Keratinocyte (primary cell): ENCODE data around the gene SLC1A3. TPM values are rescaled to one million over a fixed set of nuclear protein-coding genes. Genes with fewer than 3 reads are reported as not detected.
A peak's percentile ranks its signal among the peaks of the same experiment; 100 is the strongest.

ENCODE experiments used
- DNase-seq: peaks from one replicate; pipeline ENCODE4 v3.0.0-alpha.2; 2011; ENCODE audit warnings: low read depth, missing footprints, low spot score
- FAIRE-seq: peaks from 2 replicates; lab custom pipeline; 2011; peaks lifted over from hg19 to GRCh38; lab: Jason Lieb, UNC
- H2AFZ ChIP-seq: 2 replicates; pipeline ENCODE4 v1.6.0; 2012; ENCODE audit warnings: low read length, control low read depth, inconsistent platforms; ENCODE audit not compliant: control insufficient read depth
- H3K27ac ChIP-seq: 2 replicates; pipeline ENCODE4 v1.5.1; 2011; ENCODE audit warnings: low read length; ENCODE audit not compliant: control insufficient read depth, insufficient read depth
- H3K27me3 ChIP-seq: 3 replicates; pipeline ENCODE4 v1.6.0; 2011; ENCODE audit warnings: low read length; ENCODE audit not compliant: control insufficient read depth, insufficient read depth; ENCODE audit errors: extremely low read depth
- H3K36me3 ChIP-seq, 2 experiments: 2 replicates in 1 of 2; 3 replicates in 1 of 2; pipeline ENCODE4 v1.5.1; 2011; ENCODE audit warnings: low read length in 2 of 2, mild to moderate bottlenecking in 1 of 2; ENCODE audit not compliant: control insufficient read depth in 2 of 2, insufficient read depth in 2 of 2; ENCODE audit errors: extremely low read depth in 1 of 2
- H3K4me1 ChIP-seq: 3 replicates; pipeline ENCODE4 v1.5.1; 2011; ENCODE audit warnings: low read length; ENCODE audit not compliant: control insufficient read depth, insufficient read depth; ENCODE audit errors: extremely low read depth
- H3K4me2 ChIP-seq: 3 replicates; pipeline ENCODE4 v1.6.0; 2011; ENCODE audit warnings: low read depth, low read length; ENCODE audit not compliant: control insufficient read depth, insufficient read depth; ENCODE audit errors: extremely low read depth
- H3K4me3 ChIP-seq, 3 experiments: fragments of 200-600 bp in 1 of 3; sonication (generic) in 1 of 3; 2 replicates in 2 of 3; 3 replicates in 1 of 3; pipeline ENCODE4 v1.5.1; 2011 to 2016; ENCODE audit warnings: low read length in 3 of 3, mild to moderate bottlenecking in 3 of 3, control low read depth in 2 of 3, inconsistent platforms in 1 of 3, low read depth in 1 of 3, mixed read lengths in 1 of 3, mixed run types in 1 of 3, moderate library complexity in 1 of 3; ENCODE audit not compliant: control insufficient read depth in 2 of 3, insufficient read depth in 2 of 3; ENCODE audit errors: extremely low read depth in 1 of 3
- H3K79me2 ChIP-seq: 2 replicates; pipeline ENCODE4 v1.6.0; 2012; ENCODE audit warnings: low read length; ENCODE audit not compliant: control insufficient read depth, insufficient read depth
- H3K9ac ChIP-seq: 3 replicates; pipeline ENCODE4 v1.6.0; 2011; ENCODE audit warnings: low read length; ENCODE audit not compliant: control insufficient read depth, insufficient read depth; ENCODE audit errors: extremely low read depth
- H3K9me1 ChIP-seq: 3 replicates; pipeline ENCODE4 v1.6.0; 2011; ENCODE audit warnings: low read length; ENCODE audit not compliant: control insufficient read depth, insufficient read depth; ENCODE audit errors: extremely low read depth
- H3K9me3 ChIP-seq: 2 replicates; pipeline ENCODE4 v1.5.1; 2012; ENCODE audit warnings: low read depth, low read length; ENCODE audit not compliant: control insufficient read depth
- H4K20me1 ChIP-seq: 3 replicates; pipeline ENCODE4 v1.6.0; 2011; ENCODE audit warnings: low read length; ENCODE audit not compliant: control insufficient read depth, insufficient read depth; ENCODE audit errors: extremely low read depth
- EZH2 ChIP-seq: IDR thresholded peaks from one replicate; pipeline ENCODE4 v1.6.1; 2012; ENCODE audit warnings: inconsistent platforms, mild to moderate bottlenecking, low read length, moderate library complexity
- dilution Hi-C: fragments of 300-500 bp; cut with MboI; formaldehyde crosslinking; loops from one replicate; pipeline ENCODE4 v1.7.0; 2020; ENCODE audit warnings: low sequenced_read_pairs; ENCODE audit not compliant: extremely low pct_ligation_motif_present
- polyA plus RNA-seq, 5 experiments: library from polyadenylated mRNA; depleted of rRNA in 3 of 5; stranded (reverse) in 3 of 5; stranded (forward) in 1 of 5; unstranded in 1 of 5; fragments of >200 nt; gene quantifications; 1 replicate in 1 of 5; 2 replicates in 3 of 5; 3 replicates in 1 of 5; pipeline versions ENCODE4 v1.2.1 to v1.2.3, GENCODE V29; 2011 to 2012; ENCODE audit warnings: missing spikeins in 2 of 5, low read depth in 1 of 5, low replicate concordance in 1 of 5
- TF ChIP-seq, protein P1 (sequence below), 3 experiments: IDR thresholded peaks in 1 of 3; conservative IDR thresholded peaks in 1 of 3; optimal IDR thresholded peaks in 1 of 3; 2 replicates in 2 of 3; 3 replicates in 1 of 3; pipeline versions ENCODE3 to v1.5.1; 2011; ENCODE audit warnings: low read length in 3 of 3, mild to moderate bottlenecking in 3 of 3, moderate library complexity in 2 of 3, control low read depth in 1 of 3, inconsistent platforms in 1 of 3; ENCODE audit not compliant: insufficient read depth in 2 of 3; ENCODE audit errors: extremely low read depth in 1 of 3

Gene SLC1A3
- polyA plus RNA-seq, 1 donor (not counting 4 experiments of a cell fraction or from before 2014, with no cell fraction given) = 22.2 TPM

DNA sequence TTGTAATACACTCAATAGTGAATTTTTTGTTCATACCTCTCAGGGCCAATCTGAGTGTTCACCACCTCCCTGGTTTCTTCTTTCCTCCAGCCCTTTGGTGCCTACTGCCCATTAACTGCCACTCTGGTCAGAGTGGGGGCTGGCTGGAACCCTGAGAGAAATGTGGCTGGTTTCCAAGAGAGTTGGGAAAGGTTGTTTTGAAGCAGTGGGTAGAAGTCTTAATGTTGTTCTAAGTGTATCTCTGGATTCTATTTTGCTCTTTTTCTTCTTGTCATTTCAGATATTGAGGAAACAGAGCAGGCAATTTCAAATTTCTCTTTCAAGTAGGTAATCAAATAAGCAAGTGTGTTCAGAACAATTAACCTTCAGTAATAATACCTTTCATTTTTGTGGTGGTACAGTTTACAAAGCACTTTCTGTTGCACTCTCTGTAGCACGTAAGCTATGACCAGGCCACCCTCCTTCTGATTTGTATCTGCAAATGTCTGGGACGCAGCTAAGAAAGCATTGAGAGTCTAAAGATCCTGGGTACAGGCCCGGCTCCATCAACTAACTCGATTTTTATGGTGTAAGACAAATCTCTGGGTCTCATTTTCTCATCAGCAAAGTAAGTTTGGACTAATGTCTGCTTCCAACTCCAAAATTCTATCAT is 8.4 kb downstream of the SLC1A3 start:
- H3K27me3 ChIP-seq = no peaks in the 10 kb centered on the region
- no peak overlapping the region for H3K4me3 ChIP-seq
- no peaks in the 10 kb centered on the region for H3K9me1 ChIP-seq
- H3K9me3 ChIP-seq = no peaks in the 10 kb centered on the region
- H3K36me3 ChIP-seq = peaks cover 7 to 12% of the 10 kb centered on the region in 2 experiments
- peaks cover 9% of the 10 kb centered on the region for H3K4me1 ChIP-seq
- dilution Hi-C loops = no loop called here
- H3K79me2 ChIP-seq = peaks cover 8% of the 10 kb centered on the region
- no peak overlapping the region for H3K27ac ChIP-seq
- FAIRE-seq = no peak
- no peak overlapping the region for H3K4me2 ChIP-seq
- H3K9ac ChIP-seq = no peak overlapping the region
- no peak for TF ChIP-seq EZH2
- TF ChIP-seq, protein P1, sequence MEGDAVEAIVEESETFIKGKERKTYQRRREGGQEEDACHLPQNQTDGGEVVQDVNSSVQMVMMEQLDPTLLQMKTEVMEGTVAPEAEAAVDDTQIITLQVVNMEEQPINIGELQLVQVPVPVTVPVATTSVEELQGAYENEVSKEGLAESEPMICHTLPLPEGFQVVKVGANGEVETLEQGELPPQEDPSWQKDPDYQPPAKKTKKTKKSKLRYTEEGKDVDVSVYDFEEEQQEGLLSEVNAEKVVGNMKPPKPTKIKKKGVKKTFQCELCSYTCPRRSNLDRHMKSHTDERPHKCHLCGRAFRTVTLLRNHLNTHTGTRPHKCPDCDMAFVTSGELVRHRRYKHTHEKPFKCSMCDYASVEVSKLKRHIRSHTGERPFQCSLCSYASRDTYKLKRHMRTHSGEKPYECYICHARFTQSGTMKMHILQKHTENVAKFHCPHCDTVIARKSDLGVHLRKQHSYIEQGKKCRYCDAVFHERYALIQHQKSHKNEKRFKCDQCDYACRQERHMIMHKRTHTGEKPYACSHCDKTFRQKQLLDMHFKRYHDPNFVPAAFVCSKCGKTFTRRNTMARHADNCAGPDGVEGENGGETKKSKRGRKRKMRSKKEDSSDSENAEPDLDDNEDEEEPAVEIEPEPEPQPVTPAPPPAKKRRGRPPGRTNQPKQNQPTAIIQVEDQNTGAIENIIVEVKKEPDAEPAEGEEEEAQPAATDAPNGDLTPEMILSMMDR (optimal IDR thresholded peaks at IDR 0.05 in 1 of 3, IDR thresholded peaks at IDR 0.05 in 1 of 3, conservative IDR thresholded peaks at IDR 0.05 in 1 of 3; ENCODE audit: extremely low read depth in 1 of 3, insufficient read depth in 2 of 3, low read length in 3 of 3) = no peak
- DNase-seq = no peak
- no peaks in the 10 kb centered on the region for H4K20me1 ChIP-seq
- H2AFZ ChIP-seq = no peak overlapping the region

DNA sequence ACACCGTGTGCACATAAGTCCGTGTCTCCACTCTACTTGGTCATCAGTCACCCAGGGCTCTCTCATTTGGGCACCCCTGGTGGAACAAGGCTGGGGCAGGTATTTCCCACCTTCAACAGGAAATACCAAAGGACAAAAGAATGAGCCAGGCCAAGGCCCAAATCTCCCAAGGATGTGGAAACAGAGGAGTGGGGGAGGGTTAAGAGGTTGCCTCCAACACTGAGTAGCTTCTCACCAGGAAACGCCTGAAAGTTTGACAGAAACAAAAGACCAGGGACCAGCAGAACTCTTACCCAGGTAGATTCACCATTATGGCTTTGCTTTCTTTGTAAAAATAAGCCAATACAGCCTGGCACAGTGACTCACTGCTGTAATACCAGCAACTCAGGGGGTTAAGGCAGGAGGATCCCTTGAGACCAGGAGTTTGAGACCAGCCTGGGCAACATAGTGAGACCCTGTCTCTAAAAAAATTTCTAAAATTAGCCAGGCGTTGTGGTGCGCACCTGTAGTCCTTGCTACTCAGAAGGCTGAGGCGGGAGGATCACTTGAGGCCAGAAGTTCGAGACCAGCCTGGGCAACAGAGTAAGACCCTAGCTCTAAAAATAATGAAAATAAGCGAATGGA is 12.7 kb downstream of the SLC1A3 start:
- Histone ChIP-seq H3K9me1 (no peaks in the 10 kb centered on the region), H3K79me2 (no peaks in the 10 kb centered on the region), H3K27me3 (no peaks in the 10 kb centered on the region), H4K20me1 (no peaks in the 10 kb centered on the region), H3K9ac (no peak overlapping the region), H3K4me2 (peak overlapping the region; percentile 58), H3K9me3 (no peaks in the 10 kb centered on the region), H3K27ac (no peak overlapping the region), H3K4me1 (peaks cover 9% of the 10 kb centered on the region), H3K36me3 (no peaks in the 10 kb centered on the region), H2AFZ (peak overlapping the region; percentile 46), H3K4me3 (peak overlapping the region in 1 of 3 experiments; percentile 9)
- DNase-seq (no peak), FAIRE-seq (no peak)
- no peak for TF ChIP-seq EZH2
- TF ChIP-seq, protein P1 (optimal IDR thresholded peaks at IDR 0.05 in 1 of 3, IDR thresholded peaks at IDR 0.05 in 1 of 3, conservative IDR thresholded peaks at IDR 0.05 in 1 of 3; ENCODE audit: extremely low read depth in 1 of 3, insufficient read depth in 2 of 3, low read length in 3 of 3) = no peak
- dilution Hi-C loops = no loop called here
